Measurements from ENCODE around the gene GRHL1. TPM values are rescaled to one million over a fixed set of nuclear protein-coding genes. Genes with fewer than 3 reads are reported as not detected.

The GRHL1 gene
- total RNA-seq, 4 donors from 2014 or later = 1.3 to 6.6 (median 1.5) TPM; not detected in 1

GRCh38 chr2:9984871-9985480, 33.5 kb downstream of the GRHL1 start:
- no peaks in the 10 kb centered on the region for H3K36me3 ChIP-seq
- TF ChIP-seq CTCF (IDR thresholded peaks at IDR 0.05) = no peak
- no peak for TF ChIP-seq POLR2A (IDR thresholded peaks at IDR 0.05)
- H3K27me3 ChIP-seq = no peaks in the 10 kb centered on the region
- peaks cover 0 to 6% (median 0%) of the 10 kb centered on the region in 4 donors for H3K4me1 ChIP-seq
- H3K27ac ChIP-seq = peak overlapping the region in 1 of 4 donors; percentile 22
- H3K4me3 ChIP-seq = no peak overlapping the region
- no peaks in the 10 kb centered on the region for H3K9me3 ChIP-seq
- DNase-seq = no peak

GRCh38 chr2:9985531-9986328, 34.2 kb downstream of the GRHL1 start:
- no peak for TF ChIP-seq CTCF (IDR thresholded peaks at IDR 0.05)
- TF ChIP-seq POLR2A (IDR thresholded peaks at IDR 0.05) = no peak
- DNase-seq = no peak
- Histone ChIP-seq H3K27me3 (no peaks in the 10 kb centered on the region), H3K4me3 (no peak overlapping the region), H3K36me3 (no peaks in the 10 kb centered on the region), H3K9me3 (no peaks in the 10 kb centered on the region), H3K4me1 (peaks cover 0 to 6% (median 0%) of the 10 kb centered on the region in 4 donors), H3K27ac (peak overlapping the region in 1 of 4 donors; percentile 22)

- Histone ChIP-seq H3K4me3 (no peak overlapping the region), H3K36me3 (no peaks in the 10 kb centered on the region), H3K4me1 (peaks cover 0 to 6% (median 0%) of the 10 kb centered on the region in 4 donors), H3K27me3 (no peaks in the 10 kb centered on the region), H3K9me3 (no peaks in the 10 kb centered on the region), H3K27ac (no peak overlapping the region)
- TF ChIP-seq POLR2A (IDR thresholded peaks at IDR 0.05) = no peak
- TF ChIP-seq CTCF (IDR thresholded peaks at IDR 0.05) = no peak
- DNase-seq = no peak
These were observed 36.8 kb downstream of the GRHL1 start for GRCh38 chr2:9988320-9988719.

- DNase-seq = no peak
- Histone ChIP-seq H3K4me3 (no peak overlapping the region), H3K27me3 (no peaks in the 10 kb centered on the region), H3K27ac (no peak overlapping the region), H3K4me1 (no peaks in the 10 kb centered on the region), H3K9me3 (no peaks in the 10 kb centered on the region), H3K36me3 (no peaks in the 10 kb centered on the region)
- TF ChIP-seq POLR2A (IDR thresholded peaks at IDR 0.05) (no peak), CTCF (IDR thresholded peaks at IDR 0.05) (no peak)
These were observed 39.2 kb downstream of the GRHL1 start for GRCh38 chr2:9990736-9991135.

GRCh38 chr2:9991221-9991620, 39.7 kb downstream of the GRHL1 start:
- Histone ChIP-seq H3K36me3 (no peaks in the 10 kb centered on the region), H3K27ac (no peak overlapping the region), H3K9me3 (no peaks in the 10 kb centered on the region), H3K4me1 (no peaks in the 10 kb centered on the region), H3K4me3 (no peak overlapping the region), H3K27me3 (no peaks in the 10 kb centered on the region)
- DNase-seq = no peak
- TF ChIP-seq POLR2A (IDR thresholded peaks at IDR 0.05) = no peak
- no peak for TF ChIP-seq CTCF (IDR thresholded peaks at IDR 0.05)
